IPS-18a (cell line): Measurements from ENCODE around the gene ADARB1.

Source experiments
- H3K27ac ChIP-seq: one replicate; pipeline ENCODE4 v1.5.1; 2013; ENCODE audit warnings: low read length
- H3K27me3 ChIP-seq: one replicate; pipeline ENCODE4 v1.6.1; 2013; ENCODE audit warnings: mild to moderate bottlenecking, low read length; ENCODE audit not compliant: control insufficient read depth, insufficient read depth
- H3K36me3 ChIP-seq: one replicate; pipeline ENCODE4 v1.6.1; 2013; ENCODE audit warnings: low read depth, low read length; ENCODE audit not compliant: control insufficient read depth
- H3K4me1 ChIP-seq: one replicate; pipeline ENCODE4 v1.6.1; 2013; ENCODE audit warnings: low read depth, low read length; ENCODE audit not compliant: control insufficient read depth
- H3K4me3 ChIP-seq: one replicate; pipeline ENCODE4 v1.5.1; 2013; ENCODE audit warnings: low read length
- H3K9ac ChIP-seq: one replicate; pipeline ENCODE4 v1.6.1; 2013; ENCODE audit warnings: mild to moderate bottlenecking, low read length, moderate library complexity
- H3K9me3 ChIP-seq: one replicate; pipeline ENCODE4 v1.6.1; 2013; ENCODE audit warnings: low read depth, low read length; ENCODE audit not compliant: control insufficient read depth

The ADARB1 gene

DNA sequence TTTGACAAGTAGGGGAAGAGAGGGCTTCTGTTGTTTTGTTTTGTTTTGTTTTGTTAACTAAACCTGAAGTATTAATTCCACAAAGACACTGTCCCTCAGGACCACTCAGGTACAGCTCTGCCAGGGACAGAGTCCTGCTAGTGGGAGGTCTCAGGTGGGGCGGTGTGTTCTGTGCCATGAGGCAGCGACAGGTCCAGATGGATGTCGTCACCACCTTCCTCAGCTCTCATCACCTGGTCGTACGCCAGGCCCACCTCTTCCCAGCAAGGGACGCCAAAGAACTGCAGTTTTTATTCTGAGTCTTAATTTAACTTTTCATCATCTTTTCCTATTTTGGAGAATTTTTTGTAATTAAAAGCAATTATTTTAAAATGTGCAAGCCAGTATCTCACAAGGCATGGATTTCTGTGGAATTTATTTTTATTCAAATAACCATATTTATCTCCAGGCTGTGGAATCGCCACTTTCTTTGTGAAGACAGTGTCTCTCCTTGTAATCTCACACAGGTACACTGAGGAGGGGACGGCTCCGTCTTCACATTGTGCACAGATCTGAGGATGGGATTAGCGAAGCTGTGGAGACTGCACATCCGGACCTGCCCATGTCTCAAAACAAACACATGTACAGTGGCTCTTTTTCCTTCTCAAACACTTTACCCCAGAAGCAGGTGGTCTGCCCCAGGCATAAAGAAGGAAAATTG is 150.8 kb downstream of the ADARB1 start:
- H3K27me3 ChIP-seq: no peaks in the 10 kb centered on the region

GRCh38 chr21:45225741-45226327 is 151.5 kb downstream of the ADARB1 start:
- H3K4me1 ChIP-seq: peaks cover 5% of the 10 kb centered on the region
- no peak overlapping the region for H3K4me3 ChIP-seq
- H3K9ac ChIP-seq: no peak overlapping the region
- no peak overlapping the region for H3K27ac ChIP-seq
- no peaks in the 10 kb centered on the region for H3K27me3 ChIP-seq
- H3K36me3 ChIP-seq: no peaks in the 10 kb centered on the region
- no peaks in the 10 kb centered on the region for H3K9me3 ChIP-seq

More for the DNA sequence above, 150.8 kb downstream of the ADARB1 start:
- Histone ChIP-seq H3K36me3 (no peaks in the 10 kb centered on the region), H3K9me3 (no peaks in the 10 kb centered on the region), H3K4me1 (peaks cover 5% of the 10 kb centered on the region), H3K27ac (no peak overlapping the region), H3K9ac (no peak overlapping the region), H3K4me3 (no peak overlapping the region)

DNA sequence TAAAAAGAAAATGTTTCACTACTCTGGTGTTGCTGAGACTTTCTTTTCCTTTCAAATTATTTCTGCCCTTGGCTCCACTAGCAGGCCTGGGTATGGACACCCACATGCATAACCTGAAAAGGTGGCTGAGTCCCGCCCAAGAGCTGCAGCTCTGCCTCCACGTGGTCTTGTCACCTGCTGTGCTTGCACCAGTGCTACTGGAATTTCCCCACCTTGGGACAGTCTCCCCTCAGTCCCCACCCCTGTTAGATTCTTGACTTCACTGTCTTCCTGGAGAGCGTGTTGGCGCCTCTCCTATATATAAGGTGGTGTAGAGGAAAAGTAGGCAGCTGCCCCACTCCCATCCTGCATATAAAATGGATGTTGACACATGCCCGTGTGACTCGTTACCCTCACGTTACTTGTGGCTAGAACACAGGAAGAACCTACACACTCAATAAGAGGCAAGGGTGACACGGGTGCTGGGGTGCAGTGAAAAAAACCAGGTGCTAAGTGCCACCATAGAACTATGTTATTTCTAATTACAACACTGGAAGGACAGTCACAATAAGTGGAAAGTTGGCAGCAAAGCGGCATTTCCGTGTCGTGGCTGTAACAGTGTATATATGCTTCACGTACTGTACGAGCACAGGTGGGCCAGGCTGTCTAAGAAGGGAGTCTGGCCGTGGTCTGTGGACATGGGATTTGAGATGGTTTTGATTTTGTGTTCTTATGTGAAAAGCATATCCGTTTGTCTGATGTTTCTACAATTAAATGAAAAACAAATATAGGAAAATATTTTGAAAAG is 152.4 kb downstream of the ADARB1 start:
- Histone ChIP-seq H3K27ac (no peak overlapping the region), H3K9me3 (no peaks in the 10 kb centered on the region), H3K9ac (no peak overlapping the region), H3K4me3 (no peak overlapping the region), H3K27me3 (no peaks in the 10 kb centered on the region), H3K4me1 (peaks cover 5% of the 10 kb centered on the region), H3K36me3 (no peaks in the 10 kb centered on the region)

- H3K9ac ChIP-seq: no peak overlapping the region
- no peak overlapping the region for H3K4me3 ChIP-seq
These were observed 153.4 kb downstream of the ADARB1 start for GRCh38 chr21:45227735-45228134.

GRCh38 chr21:45228171-45228641 is 153.8 kb downstream of the ADARB1 start:
- Histone ChIP-seq H3K36me3 (no peaks in the 10 kb centered on the region), H3K4me1 (peaks cover 5% of the 10 kb centered on the region), H3K27me3 (no peaks in the 10 kb centered on the region), H3K9ac (no peak overlapping the region), H3K4me3 (no peak overlapping the region), H3K27ac (no peak overlapping the region), H3K9me3 (no peaks in the 10 kb centered on the region)

More at GRCh38 chr21:45227735-45228134, 153.4 kb downstream of the ADARB1 start:
- Histone ChIP-seq H3K9me3 (no peaks in the 10 kb centered on the region), H3K4me1 (peaks cover 5% of the 10 kb centered on the region), H3K36me3 (no peaks in the 10 kb centered on the region), H3K27ac (no peak overlapping the region), H3K27me3 (no peaks in the 10 kb centered on the region)

DNA sequence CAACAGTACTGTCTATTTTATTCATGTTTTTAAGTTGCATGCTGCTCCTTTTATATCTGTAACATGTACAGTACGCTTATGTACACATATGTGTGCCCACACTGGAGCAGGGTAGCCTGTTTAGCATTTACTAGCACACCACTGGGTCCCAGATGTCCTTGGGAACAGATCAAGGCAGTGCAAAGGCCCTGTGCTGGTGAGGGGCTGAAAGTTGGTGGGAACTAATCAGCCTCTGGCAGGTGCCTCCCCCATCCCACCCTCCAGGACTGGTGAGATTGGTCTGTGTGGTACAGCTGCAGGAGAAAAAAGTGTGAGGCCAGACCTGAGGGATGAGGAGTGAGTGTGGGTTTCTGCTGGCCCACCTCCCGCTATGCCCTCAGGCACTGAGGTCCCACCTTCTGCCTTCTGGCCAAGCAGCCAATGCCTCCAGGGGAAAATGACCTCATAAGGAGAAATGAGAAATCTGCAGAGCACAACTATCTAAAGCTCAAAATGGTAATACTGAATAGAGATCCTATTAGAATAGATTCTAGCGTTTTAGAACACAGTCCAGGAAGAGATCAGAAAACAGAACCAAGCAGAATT is 154.4 kb downstream of the ADARB1 start:
- no peaks in the 10 kb centered on the region for H3K36me3 ChIP-seq

GRCh38 chr21:45231705-45232104 is 157.3 kb downstream of the ADARB1 start:
- H3K36me3 ChIP-seq: no peaks in the 10 kb centered on the region
- H3K9ac ChIP-seq: no peak overlapping the region
- H3K27me3 ChIP-seq: no peaks in the 10 kb centered on the region
- peaks cover 1% of the 10 kb centered on the region for H3K4me1 ChIP-seq
- H3K4me3 ChIP-seq: no peak overlapping the region
- H3K27ac ChIP-seq: no peak overlapping the region
- H3K9me3 ChIP-seq: no peaks in the 10 kb centered on the region

More for the DNA sequence above, 154.4 kb downstream of the ADARB1 start:
- Histone ChIP-seq H3K4me3 (no peak overlapping the region), H3K4me1 (peaks cover 5% of the 10 kb centered on the region), H3K9me3 (no peaks in the 10 kb centered on the region), H3K27ac (no peak overlapping the region), H3K27me3 (no peaks in the 10 kb centered on the region), H3K9ac (no peak overlapping the region)

DNA sequence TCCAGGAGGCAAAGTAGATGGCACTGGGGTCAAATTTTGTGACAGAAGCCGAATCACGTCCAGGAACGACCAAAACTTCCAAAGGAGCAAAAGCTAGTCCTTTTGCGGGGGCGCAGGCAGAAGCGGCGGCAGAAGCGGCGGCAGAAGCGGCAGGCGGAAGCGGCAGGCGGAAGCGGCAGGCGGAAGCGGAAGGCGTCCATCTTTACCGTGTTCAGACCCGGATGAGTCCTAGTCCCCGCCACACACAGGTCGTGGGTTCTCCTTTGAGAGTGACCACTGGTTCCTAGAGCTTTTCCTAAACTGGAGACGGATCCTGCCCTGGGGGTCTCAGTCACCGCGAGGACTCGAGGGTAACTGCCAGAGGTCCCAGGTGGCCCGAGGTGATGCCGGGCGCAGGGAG is 159.7 kb downstream of the ADARB1 start:
- Histone ChIP-seq H3K9me3 (no peaks in the 10 kb centered on the region), H3K27me3 (no peaks in the 10 kb centered on the region), H3K4me3 (no peak overlapping the region), H3K4me1 (no peaks in the 10 kb centered on the region), H3K9ac (no peak overlapping the region), H3K27ac (no peak overlapping the region), H3K36me3 (no peaks in the 10 kb centered on the region)

GRCh38 chr21:45234965-45235364 is 160.6 kb downstream of the ADARB1 start:
- Histone ChIP-seq H3K9me3 (no peaks in the 10 kb centered on the region), H3K27ac (no peak overlapping the region), H3K36me3 (no peaks in the 10 kb centered on the region), H3K4me3 (no peak overlapping the region), H3K27me3 (no peaks in the 10 kb centered on the region), H3K4me1 (no peaks in the 10 kb centered on the region), H3K9ac (no peak overlapping the region)

DNA sequence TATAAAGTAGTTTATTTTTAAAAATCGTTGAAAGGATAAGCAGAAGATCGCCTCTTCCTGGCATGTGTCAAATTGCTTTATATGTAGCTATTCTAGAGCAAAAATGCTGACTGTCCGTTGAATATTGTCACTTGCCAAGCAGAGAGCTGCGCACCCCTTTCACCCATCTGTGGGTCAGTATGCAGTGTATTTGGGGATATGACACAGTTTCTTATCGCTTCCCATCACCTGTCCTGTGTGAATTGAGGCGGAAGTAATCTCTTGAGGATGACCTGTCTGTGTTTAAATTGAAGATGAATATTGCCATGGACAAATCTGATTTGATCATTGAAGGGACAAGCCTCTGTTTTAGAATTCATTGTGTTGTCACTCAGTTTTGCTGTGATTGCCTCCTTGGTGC is 161.1 kb downstream of the ADARB1 start:
- H3K4me3 ChIP-seq: no peak overlapping the region
- no peaks in the 10 kb centered on the region for H3K27me3 ChIP-seq

DNA sequence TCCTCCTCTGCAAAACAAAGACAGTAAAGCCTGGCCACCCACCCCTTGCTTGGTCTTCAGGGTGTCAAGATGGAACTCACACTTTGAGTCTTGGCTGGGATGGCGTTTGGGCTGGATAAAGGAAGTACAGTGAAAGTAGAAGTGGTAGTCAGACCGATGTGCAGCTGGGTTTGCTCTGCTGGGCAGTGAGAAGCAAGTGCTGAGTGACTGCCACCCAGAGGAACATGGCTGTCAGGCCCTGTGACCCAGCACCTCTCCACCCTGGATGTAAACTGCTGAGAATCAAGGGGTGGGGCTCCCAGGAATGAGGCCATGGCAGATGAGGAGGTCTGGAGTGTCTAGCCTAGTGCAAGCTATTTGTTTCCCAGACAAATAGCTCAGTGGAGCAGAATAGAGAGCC is 162.1 kb downstream of the ADARB1 start:
- Histone ChIP-seq H3K36me3 (no peaks in the 10 kb centered on the region), H3K27me3 (no peaks in the 10 kb centered on the region), H3K4me3 (no peak overlapping the region), H3K9ac (no peak overlapping the region), H3K9me3 (no peaks in the 10 kb centered on the region), H3K4me1 (no peaks in the 10 kb centered on the region), H3K27ac (no peak overlapping the region)

More for the DNA sequence above, 161.1 kb downstream of the ADARB1 start:
- H3K36me3 ChIP-seq: no peaks in the 10 kb centered on the region
- no peak overlapping the region for H3K27ac ChIP-seq
- H3K9ac ChIP-seq: no peak overlapping the region
- H3K4me1 ChIP-seq: no peaks in the 10 kb centered on the region
- H3K9me3 ChIP-seq: no peaks in the 10 kb centered on the region
